NOMO-1 (cell line): ENCODE data around the gene KMT2C.
"Not testable (repeated sequence)": the region's sequence is repeated elsewhere in the genome, so short reads cannot be mapped to it uniquely, and the experiment has no call there.

Experiments used
- DNase-seq, 2 experiments: peaks; one replicate each; lab custom pipeline; 2025; ENCODE audit not compliant: unreplicated experiment in 2 of 2; lab: John Stamatoyannopoulos, UW

The KMT2C gene

GRCh38 chr7:152328234-152328633 is 107.6 kb downstream of the KMT2C start:
- DNase-seq: no peak

DNA sequence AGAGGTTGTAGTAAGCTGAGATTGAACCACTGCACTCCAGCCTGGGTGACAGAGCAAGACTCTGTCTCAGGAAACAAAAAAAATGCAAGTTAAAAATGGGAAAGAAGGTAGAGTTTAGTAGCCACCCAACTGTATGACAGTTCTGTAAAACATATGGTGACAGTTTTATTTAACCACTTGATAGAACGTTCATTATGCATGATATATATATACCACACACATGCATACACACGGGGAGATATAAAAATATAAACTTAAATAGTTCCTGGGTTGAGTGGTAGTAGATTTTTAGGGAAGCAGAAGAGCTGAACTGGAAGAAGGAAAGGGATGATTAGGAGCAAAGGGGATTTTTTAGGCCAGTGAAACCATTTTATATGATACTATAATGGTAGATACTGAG is 120.0 kb downstream of the KMT2C start:
- DNase-seq: no peak

DNA sequence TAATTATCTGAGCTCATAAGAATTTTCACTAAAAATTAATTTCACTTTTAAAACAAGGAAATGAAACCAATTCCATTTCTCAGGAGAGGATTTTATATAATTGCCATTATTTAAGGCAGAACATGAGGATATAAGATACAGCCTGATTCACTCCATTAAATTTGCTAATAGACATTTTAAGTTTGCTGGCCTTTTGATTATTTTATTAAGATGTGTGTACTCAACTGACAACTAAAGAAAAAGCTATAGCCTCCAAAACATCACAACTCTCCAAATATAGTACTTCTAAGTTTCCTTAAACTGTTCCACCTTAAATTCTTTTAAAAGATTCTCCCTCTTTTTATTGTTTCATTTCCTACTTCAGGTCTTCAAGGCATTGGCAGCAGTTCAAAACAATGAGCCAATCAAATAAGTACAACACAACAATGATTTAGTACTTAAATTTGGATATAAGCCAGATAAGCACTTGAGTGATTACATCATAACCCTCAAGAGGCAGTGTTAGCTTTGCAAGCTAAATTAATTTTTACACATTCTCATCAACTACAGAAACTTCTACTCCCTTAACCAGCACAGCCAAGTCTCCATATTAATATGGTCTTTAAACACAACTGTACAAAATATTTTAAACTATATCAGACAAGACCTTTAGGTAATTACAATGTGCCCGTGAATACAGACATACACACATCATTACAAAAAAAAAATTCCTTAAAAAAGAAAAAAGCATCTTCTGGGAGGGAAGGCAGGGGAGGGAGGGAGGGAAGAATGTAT is 121.8 kb downstream of the KMT2C start:
- DNase-seq: peak; percentile 14 to 65

- no peak for DNase-seq
Measured at GRCh38 chr7:152313217-152313616, 122.6 kb downstream of the KMT2C start.

GRCh38 chr7:152312316-152312715 is 123.5 kb downstream of the KMT2C start:
- DNase-seq: no peak

DNA sequence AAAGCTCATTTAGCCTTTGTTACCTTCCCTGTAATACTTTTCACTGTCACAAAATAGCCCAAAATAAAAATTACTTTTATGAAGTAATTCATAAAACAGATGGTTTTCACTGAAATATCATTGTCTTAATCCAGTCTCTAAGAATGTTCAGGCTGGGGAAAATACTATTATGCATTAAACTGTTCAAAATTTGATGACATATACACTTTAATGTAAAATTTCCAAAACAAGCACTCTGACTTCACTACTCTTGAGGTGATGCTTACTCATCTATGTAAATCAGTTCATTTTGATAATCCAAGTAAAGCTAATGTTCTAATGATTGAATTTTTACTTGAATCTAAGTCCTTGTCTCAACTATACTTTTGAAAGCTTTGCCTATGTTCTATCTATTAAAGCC is 127.9 kb downstream of the KMT2C start:
- no peak for DNase-seq

DNA sequence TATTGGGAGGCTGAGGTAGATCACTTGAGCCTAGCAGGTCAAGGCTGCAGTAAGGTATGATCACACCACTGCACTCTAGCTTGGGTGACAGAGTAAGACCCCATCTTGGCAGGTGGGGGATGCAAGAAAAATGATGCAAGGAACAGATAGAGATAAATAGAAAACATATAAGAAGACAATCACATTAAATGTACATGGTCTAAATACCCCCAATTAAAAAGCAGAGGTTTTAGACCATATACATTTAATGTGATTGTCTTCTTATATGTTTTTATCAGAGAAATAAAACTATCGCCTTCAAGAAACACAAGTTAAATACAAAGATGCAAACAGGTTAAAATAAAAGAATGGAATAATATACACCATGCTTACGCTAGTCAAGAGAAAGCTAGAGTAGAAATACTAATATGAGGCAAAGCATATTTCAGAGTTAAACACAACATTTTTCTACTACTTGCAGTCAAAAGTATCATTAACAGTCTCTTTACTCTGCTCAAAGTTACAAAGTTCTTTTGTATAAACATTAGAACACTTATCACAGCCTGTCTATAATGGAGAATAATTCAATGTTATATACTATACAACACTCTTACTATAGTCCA is 136.2 kb downstream of the KMT2C start:
- not testable (repeated sequence) for DNase-seq

GRCh38 chr7:152292897-152293296 is 142.9 kb downstream of the KMT2C start:
- no peak for DNase-seq

DNA sequence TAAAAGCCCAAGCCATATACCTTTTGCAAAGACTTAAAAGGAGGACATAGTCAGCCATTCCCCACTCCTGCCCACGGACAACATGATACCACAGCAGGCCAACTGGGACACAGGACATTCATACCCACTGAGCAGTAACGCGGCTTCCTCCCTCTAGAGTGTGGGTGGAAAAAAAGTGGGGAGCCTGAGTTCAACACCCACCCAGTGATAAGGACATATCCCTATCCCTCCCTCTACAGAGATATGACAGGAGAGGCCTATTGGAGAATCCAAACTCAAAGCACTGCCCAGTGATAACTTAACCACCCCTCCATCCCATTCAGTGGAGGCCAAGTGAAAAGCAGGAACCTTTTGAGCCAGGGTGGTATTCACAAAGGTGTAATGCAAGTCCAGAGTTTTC is 148.8 kb downstream of the KMT2C start:
- not testable (repeated sequence) for DNase-seq

GRCh38 chr7:152286219-152286618 is 149.6 kb downstream of the KMT2C start:
- not testable (repeated sequence) for DNase-seq

DNA sequence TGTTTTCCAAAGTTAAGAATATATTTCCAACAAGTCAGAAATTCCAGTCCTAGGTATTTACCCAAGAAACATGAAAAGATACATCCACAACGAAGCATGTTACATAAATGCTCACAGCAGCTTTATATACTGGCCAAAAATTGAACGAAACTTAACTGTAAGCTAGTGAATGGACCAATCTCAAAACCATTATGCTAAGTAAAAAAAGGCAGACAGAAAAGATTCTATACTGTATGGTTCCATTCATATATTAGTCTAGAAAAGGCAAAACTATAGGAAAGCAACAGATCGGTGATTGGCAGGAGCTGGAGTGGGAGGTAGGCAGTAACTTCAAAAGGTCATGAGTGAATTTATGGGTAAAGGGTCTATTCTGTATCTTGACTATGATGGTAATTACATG is 150.8 kb downstream of the KMT2C start:
- DNase-seq: not testable (repeated sequence)

DNA sequence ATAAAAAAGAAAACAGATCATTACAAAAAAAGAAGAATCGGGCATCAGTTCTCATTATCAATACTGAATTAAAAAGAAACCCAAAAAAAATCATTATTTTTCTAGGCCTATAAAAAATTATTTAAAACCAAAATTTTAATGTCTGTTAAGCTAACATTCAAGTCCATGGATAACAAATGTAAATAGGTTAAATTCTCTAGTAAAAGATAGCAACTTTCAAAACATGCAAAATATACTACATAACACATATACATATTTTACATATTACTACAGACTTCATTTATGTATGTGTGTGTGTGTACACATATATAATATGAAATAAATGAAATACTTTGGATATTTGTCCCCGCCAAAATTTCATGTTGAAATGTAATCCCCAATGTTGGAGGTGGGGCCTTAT is 158.1 kb downstream of the KMT2C start:
- DNase-seq: not testable (repeated sequence)

DNA sequence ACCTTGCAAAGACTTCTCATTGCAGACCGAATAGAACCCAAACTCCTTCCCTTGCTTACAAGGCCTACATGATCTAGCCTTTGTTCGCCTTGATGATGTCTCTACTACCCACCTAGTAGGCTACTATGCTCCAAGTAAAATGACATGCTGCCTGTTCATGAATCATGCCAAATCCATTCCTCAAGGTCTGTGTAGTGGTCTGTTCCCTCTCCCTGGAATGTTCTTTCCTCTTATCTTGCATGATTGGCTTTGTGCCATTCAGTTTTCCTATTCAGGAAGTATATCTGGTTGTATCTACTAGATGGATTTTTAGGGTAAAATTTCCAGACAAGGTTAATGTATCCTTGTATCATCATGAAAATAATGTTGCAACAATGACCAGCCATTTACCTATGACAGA is 165.4 kb downstream of the KMT2C start:
- not testable (repeated sequence) for DNase-seq

DNA sequence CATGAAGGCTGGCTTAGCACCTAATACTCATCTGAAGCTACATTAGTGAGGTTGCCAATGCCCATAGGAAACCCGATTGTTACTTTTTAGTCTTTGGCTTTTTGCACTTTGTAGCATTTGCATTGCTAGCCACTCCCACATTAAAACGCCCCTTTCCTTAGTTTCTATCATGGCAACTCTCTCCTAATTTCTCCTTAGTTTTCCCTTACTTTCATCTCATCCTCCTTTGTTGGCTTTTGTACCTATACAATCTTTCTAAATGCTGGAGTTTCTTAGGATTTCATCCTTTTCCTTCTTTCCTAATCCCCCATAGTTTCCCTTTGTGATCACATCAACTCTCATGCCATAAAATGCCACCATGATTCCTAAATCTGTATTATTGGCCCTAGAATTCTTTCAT is 168.9 kb downstream of the KMT2C start:
- DNase-seq: not testable (repeated sequence)

DNA sequence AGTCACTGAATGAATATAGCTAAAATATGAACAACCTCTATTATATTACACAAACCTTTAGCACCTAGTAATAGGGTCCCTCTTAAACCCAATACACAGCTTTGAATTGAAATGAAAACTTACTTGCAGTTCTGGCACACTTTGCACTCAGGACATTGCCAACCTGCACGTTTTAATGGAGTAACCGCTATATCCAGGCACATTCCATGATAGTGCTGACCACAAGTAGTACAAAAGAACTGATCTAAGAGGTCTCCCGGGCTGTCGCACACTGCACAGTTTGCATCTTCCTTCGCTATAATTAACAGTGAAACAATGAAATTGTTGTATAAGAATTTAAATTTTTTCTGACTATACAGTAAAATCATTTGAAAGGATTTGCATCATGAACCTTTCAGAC is 170.9 kb downstream of the KMT2C start:
- not testable (repeated sequence) for DNase-seq

- not testable (repeated sequence) for DNase-seq
Measured at GRCh38 chr7:152262146-152262545, 173.7 kb downstream of the KMT2C start.

DNA sequence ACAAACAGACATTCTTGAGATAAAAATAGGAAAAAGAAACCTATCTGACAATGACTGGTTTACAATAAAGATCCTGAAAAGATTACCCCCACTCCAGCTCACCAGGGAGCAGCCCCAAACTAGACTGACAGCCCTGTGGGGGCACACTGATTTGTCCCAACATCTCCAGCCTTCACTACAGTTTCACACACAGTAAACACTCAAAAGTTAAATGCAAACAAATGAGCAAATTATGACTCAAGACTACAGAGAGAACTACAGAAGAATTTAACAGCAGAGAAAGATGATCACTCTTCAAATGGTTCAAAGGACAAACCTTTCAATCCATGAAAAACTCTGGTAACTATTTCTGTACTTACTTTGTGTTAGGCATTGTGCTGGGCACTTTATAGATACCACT is 176.2 kb downstream of the KMT2C start:
- DNase-seq: not testable (repeated sequence)

DNA sequence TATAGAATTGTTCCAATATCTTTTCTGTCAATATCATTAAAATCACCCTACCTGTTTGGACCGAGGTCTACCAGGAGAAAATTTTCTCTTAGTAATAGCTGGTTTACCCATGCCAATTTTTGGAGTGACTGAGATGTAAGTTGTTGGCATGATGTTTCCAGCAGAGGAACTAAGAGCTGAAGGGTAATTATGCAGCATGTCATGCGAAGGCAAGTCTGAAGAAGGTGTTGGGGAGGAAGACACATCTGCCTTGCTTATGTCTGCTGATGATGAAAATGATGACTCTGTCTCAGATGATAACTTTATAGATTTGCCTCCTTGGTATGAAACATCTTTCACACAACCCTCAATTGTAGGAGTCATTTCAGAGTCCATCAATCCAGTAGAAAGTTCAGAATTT is 188.0 kb downstream of the KMT2C start:
- DNase-seq: not testable (repeated sequence)

DNA sequence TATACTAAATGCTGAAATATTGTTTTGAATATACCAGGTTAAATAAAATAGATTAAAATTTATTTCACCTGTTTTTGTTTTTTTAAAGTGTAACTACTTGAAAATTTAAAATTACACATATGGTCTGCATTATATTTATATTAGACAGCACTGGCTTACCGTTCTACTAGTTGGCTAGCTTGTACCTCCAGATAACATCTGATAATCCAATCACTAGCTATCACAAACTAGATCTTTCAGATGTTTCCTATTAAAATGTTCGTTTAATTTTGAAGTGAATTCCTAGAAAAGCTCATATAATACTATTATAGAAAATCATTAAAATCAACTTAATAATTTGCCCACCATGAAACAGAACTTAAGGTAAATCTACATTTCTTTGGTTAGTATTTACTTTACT is 190.4 kb downstream of the KMT2C start:
- not testable (repeated sequence) for DNase-seq

DNA sequence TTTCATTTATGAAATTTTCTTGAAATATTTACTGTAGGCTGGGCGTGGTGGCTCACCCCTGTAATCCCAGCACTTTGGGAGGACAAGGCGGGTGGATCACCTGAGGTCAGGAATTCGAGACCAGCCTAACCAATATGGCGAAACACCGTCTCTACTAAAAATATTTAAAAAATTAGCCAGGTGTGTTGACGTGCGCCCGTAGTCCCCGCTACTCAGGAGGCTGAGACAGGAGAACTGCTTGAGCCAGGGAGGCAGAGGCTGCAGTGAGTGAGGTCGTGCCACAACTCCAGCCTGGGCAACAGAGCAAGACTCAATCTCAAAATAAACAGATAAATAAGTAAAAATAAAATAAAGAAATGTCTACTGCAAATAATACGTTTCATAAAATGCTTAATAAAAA is 192.3 kb downstream of the KMT2C start:
- DNase-seq: not testable (repeated sequence)

DNA sequence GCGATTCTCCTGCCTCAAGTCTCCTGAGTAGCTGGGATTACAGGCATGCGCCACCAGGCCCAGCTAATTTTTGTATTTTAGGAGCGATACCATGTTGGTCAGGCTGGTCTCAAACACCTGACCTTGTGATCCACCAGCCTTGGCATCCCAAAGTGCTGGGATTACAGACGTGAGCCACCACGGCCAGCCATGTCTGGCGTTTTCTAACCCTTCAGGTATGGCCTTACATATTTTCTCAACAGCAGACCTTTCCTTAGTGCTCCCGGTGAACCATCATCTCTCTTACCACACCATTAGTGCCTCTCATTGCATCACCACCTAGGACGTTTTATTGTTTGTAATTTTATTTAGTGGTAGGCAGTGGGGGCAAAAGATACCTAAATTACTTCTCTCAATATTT is 194.5 kb downstream of the KMT2C start:
- not testable (repeated sequence) for DNase-seq

GRCh38 chr7:152236306-152236705 is 199.5 kb downstream of the KMT2C start:
- not testable (repeated sequence) for DNase-seq
